ENCODE results near the gene PDGFD. TPM values are rescaled to one million over a fixed set of nuclear protein-coding genes. Genes with fewer than 3 reads are reported as not detected.

PDGFD gene
- total RNA-seq, 2 experiments from 2014 or later, result not detected

GRCh38 chr11:104122836-104123235, 41.1 kb downstream of the PDGFD start:
- Mint-ChIP-seq H3K4me1 (no peaks in the 10 kb centered on the region), H3K36me3 (no peaks in the 10 kb centered on the region), H3K27me3 (peaks cover 3% of the 10 kb centered on the region), H3K4me3 (no peak overlapping the region), H3K27ac (no peak overlapping the region), H3K9me3 (no peaks in the 10 kb centered on the region)
- DNase-seq, result no peak

- no peaks in the 10 kb centered on the region for H3K9me3 Mint-ChIP-seq
- H3K4me1 Mint-ChIP-seq, result no peaks in the 10 kb centered on the region
- H3K27ac Mint-ChIP-seq, result no peak overlapping the region
- no peak overlapping the region for H3K4me3 Mint-ChIP-seq
- no peaks in the 10 kb centered on the region for H3K36me3 Mint-ChIP-seq
- H3K27me3 Mint-ChIP-seq, result peaks cover 3% of the 10 kb centered on the region
- DNase-seq, result no peak
These were observed 41.8 kb downstream of the PDGFD start for GRCh38 chr11:104122011-104122635.

- Mint-ChIP-seq H3K27me3 (peaks cover 3% of the 10 kb centered on the region), H3K36me3 (no peaks in the 10 kb centered on the region), H3K4me3 (no peak overlapping the region), H3K4me1 (no peaks in the 10 kb centered on the region), H3K9me3 (peaks cover 7% of the 10 kb centered on the region), H3K27ac (no peak overlapping the region)
- DNase-seq, result no peak
These were observed 43.3 kb downstream of the PDGFD start for GRCh38 chr11:104120493-104121137.

GRCh38 chr11:104118105-104118744, 45.7 kb downstream of the PDGFD start:
- Mint-ChIP-seq H3K4me1 (no peaks in the 10 kb centered on the region), H3K27me3 (no peaks in the 10 kb centered on the region), H3K4me3 (no peak overlapping the region)

GRCh38 chr11:104113541-104113940, 50.4 kb downstream of the PDGFD start:
- Mint-ChIP-seq H3K9me3 (peaks cover 10% of the 10 kb centered on the region), H3K4me1 (no peaks in the 10 kb centered on the region), H3K27me3 (no peaks in the 10 kb centered on the region), H3K4me3 (no peak overlapping the region), H3K36me3 (no peaks in the 10 kb centered on the region), H3K27ac (no peak overlapping the region)
- DNase-seq, result no peak

More at GRCh38 chr11:104118105-104118744, 45.7 kb downstream of the PDGFD start:
- no peak for DNase-seq
- Mint-ChIP-seq H3K36me3 (no peaks in the 10 kb centered on the region), H3K9me3 (peaks cover 10% of the 10 kb centered on the region), H3K27ac (no peak overlapping the region)

GRCh38 chr11:104106136-104106754, 57.7 kb downstream of the PDGFD start:
- H3K36me3 Mint-ChIP-seq, result no peaks in the 10 kb centered on the region
- no peaks in the 10 kb centered on the region for H3K4me1 Mint-ChIP-seq
- DNase-seq, result no peak
- H3K4me3 Mint-ChIP-seq, result no peak overlapping the region
- H3K27ac Mint-ChIP-seq, result no peak overlapping the region
- H3K9me3 Mint-ChIP-seq, result peaks cover under 1% of the 10 kb centered on the region
- H3K27me3 Mint-ChIP-seq, result no peaks in the 10 kb centered on the region

- Mint-ChIP-seq H3K27me3 (no peaks in the 10 kb centered on the region), H3K27ac (no peak overlapping the region), H3K9me3 (peaks cover 1% of the 10 kb centered on the region), H3K36me3 (no peaks in the 10 kb centered on the region), H3K4me1 (no peaks in the 10 kb centered on the region), H3K4me3 (no peak overlapping the region)
- no peak for DNase-seq
These were observed 58.8 kb downstream of the PDGFD start for GRCh38 chr11:104105155-104105554.

GRCh38 chr11:104104664-104105063, 59.3 kb downstream of the PDGFD start:
- no peak for DNase-seq
- Mint-ChIP-seq H3K27ac (no peak overlapping the region), H3K36me3 (no peaks in the 10 kb centered on the region), H3K4me1 (no peaks in the 10 kb centered on the region), H3K4me3 (no peak overlapping the region), H3K27me3 (no peaks in the 10 kb centered on the region), H3K9me3 (peaks cover 1% of the 10 kb centered on the region)

- Mint-ChIP-seq H3K9me3 (peaks cover 1% of the 10 kb centered on the region), H3K27ac (no peak overlapping the region), H3K4me3 (no peak overlapping the region), H3K27me3 (no peaks in the 10 kb centered on the region), H3K4me1 (no peaks in the 10 kb centered on the region), H3K36me3 (no peaks in the 10 kb centered on the region)
- no peak for DNase-seq
These were observed 59.7 kb downstream of the PDGFD start for GRCh38 chr11:104104201-104104600.

GRCh38 chr11:104098555-104098954, 65.4 kb downstream of the PDGFD start:
- Mint-ChIP-seq H3K4me3 (no peak overlapping the region), H3K4me1 (no peaks in the 10 kb centered on the region), H3K9me3 (peaks cover 1% of the 10 kb centered on the region), H3K27ac (no peak overlapping the region), H3K27me3 (no peaks in the 10 kb centered on the region), H3K36me3 (no peaks in the 10 kb centered on the region)
- no peak for DNase-seq

GRCh38 chr11:104098132-104098531, 65.8 kb downstream of the PDGFD start:
- Mint-ChIP-seq H3K9me3 (peaks cover 1% of the 10 kb centered on the region), H3K4me1 (no peaks in the 10 kb centered on the region), H3K27me3 (no peaks in the 10 kb centered on the region), H3K36me3 (no peaks in the 10 kb centered on the region), H3K27ac (no peak overlapping the region), H3K4me3 (no peak overlapping the region)
- DNase-seq, result no peak

- Mint-ChIP-seq H3K4me1 (no peaks in the 10 kb centered on the region), H3K4me3 (no peak overlapping the region), H3K36me3 (no peaks in the 10 kb centered on the region), H3K27me3 (no peaks in the 10 kb centered on the region), H3K9me3 (peaks cover 1% of the 10 kb centered on the region), H3K27ac (no peak overlapping the region)
- no peak for DNase-seq
These were observed 67.0 kb downstream of the PDGFD start for GRCh38 chr11:104096900-104097299.

- no peak for DNase-seq
- no peaks in the 10 kb centered on the region for H3K9me3 Mint-ChIP-seq
- no peaks in the 10 kb centered on the region for H3K36me3 Mint-ChIP-seq
- no peak overlapping the region for H3K4me3 Mint-ChIP-seq
- H3K27ac Mint-ChIP-seq, result no peak overlapping the region
- H3K27me3 Mint-ChIP-seq, result no peaks in the 10 kb centered on the region
- H3K4me1 Mint-ChIP-seq, result no peaks in the 10 kb centered on the region
These were observed 68.2 kb downstream of the PDGFD start for GRCh38 chr11:104095791-104096190.

GRCh38 chr11:104094576-104094975, 69.4 kb downstream of the PDGFD start:
- Mint-ChIP-seq H3K27ac (no peak overlapping the region), H3K4me1 (no peaks in the 10 kb centered on the region), H3K27me3 (no peaks in the 10 kb centered on the region), H3K4me3 (no peak overlapping the region), H3K36me3 (no peaks in the 10 kb centered on the region), H3K9me3 (no peaks in the 10 kb centered on the region)
- no peak for DNase-seq

GRCh38 chr11:104093426-104094280, 70.3 kb downstream of the PDGFD start:
- no peak for DNase-seq
- no peak overlapping the region for H3K27ac Mint-ChIP-seq
- no peaks in the 10 kb centered on the region for H3K36me3 Mint-ChIP-seq
- H3K27me3 Mint-ChIP-seq, result peaks cover under 1% of the 10 kb centered on the region
- no peak overlapping the region for H3K4me3 Mint-ChIP-seq
- no peaks in the 10 kb centered on the region for H3K9me3 Mint-ChIP-seq
- H3K4me1 Mint-ChIP-seq, result no peaks in the 10 kb centered on the region
